AG04450 (cell line): ENCODE results near the gene MTA1. TPM values are rescaled to one million over a fixed set of nuclear protein-coding genes. Genes with fewer than 3 reads are reported as not detected.

Source experiments
- CTCF ChIA-PET: fragments of 300-600, 350-600 bp; formaldehyde crosslinking; extraction: SDS; loops from one replicate; lab custom pipeline; 2022; ENCODE audit warnings: antibody characterized with exemption, inconsistent platforms; lab: Charles Lee
- POLR2A ChIA-PET: fragments of 350-600 bp; formaldehyde crosslinking; extraction: SDS; loops from one replicate; lab custom pipeline; 2021; ENCODE audit warnings: antibody characterized with exemption, inconsistent platforms; lab: Yijun Ruan, JAX
- DNase-seq: peaks from one replicate; pipeline ENCODE4 v3.0.0-alpha.2; 2011; ENCODE audit warnings: low read depth, low spot score
- H3K27ac ChIP-seq: one replicate; pipeline ENCODE4 v1.5.1; 2012; ENCODE audit warnings: low read depth, low read length, control low read depth
- H3K27me3 ChIP-seq: one replicate; pipeline ENCODE4 v1.6.0; 2012; ENCODE audit warnings: low read length; ENCODE audit not compliant: control insufficient read depth, insufficient read depth
- H3K4me3 ChIP-seq: 2 replicates; pipeline ENCODE4 v1.5.1; 2011; ENCODE audit warnings: mild to moderate bottlenecking, low read depth, low read length, control low read depth
- H3K9me3 ChIP-seq: 2 replicates; pipeline ENCODE4 v1.5.1; 2012; ENCODE audit warnings: low read length; ENCODE audit not compliant: control insufficient read depth, insufficient read depth
- CTCF ChIP-seq: IDR thresholded peaks from 2 replicates; pipeline ENCODE4 v1.5.1; 2011; ENCODE audit warnings: low read depth, low read length, control low read depth, inconsistent platforms
- polyA plus RNA-seq: library from polyadenylated mRNA; depleted of rRNA; stranded (reverse); fragments of >200 nt; gene quantifications from 2 replicates; pipeline ENCODE4 v1.2.3, GENCODE V29; 2011

Gene MTA1
- polyA plus RNA-seq, 1 experiment: 36.0 TPM

DNA sequence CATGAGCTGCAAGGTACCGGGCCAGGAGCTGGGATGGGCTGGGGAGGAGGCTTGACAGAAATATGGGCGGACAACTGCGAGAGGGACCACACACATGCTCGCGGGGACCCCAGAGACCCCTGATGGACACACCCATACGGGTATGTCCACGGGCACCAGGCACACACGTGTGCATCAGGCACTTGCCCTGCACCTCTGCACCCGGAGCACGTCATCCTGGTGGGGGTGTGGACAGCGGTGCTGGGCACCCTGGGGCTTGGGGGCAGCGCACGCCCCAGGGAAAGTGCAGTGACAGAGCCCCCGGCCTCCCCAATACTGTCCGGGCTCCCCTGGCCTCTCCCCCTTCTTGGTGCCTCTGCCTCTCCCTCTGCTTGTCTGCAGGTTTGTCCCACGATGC, 65.4 kb downstream of the MTA1 start:
- Histone ChIP-seq H3K4me3 (no peak overlapping the region), H3K27ac (no peak overlapping the region), H3K27me3 (peaks cover 27% of the 10 kb centered on the region), H3K9me3 (no peaks in the 10 kb centered on the region; the same call in 1 of the 2 replicates)
- CTCF ChIA-PET: no interaction called here
- no peak for DNase-seq
- TF ChIP-seq CTCF: no peak
- POLR2A ChIA-PET: no interaction called here

DNA sequence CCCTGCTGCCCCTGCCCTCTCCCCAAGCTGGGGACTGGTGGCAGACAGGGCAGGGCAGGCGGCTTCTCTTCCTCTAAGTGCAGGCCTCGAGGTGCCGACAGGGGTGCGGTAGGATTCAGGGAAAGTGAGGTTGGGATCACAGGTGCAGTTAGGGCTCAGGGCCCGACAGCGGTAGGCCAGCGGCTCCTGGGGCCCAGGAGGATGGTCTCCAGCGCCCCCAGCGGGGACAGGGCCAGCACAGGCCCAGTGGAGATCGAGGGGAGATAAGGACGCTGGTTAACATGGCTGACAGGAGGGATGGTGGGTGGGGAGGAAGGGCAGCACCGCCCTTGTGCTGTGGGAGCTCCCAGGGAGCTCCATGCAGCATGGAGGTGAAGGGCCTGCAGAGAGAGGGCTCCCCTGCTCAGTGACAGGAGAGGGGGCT, 66.1 kb downstream of the MTA1 start:
- ChIA-PET POLR2A (no interaction called here), CTCF (no interaction called here)
- H3K27ac ChIP-seq: no peak overlapping the region
- H3K27me3 ChIP-seq: peaks cover 27% of the 10 kb centered on the region
- no peak; the same call in 1 of the 2 replicates for TF ChIP-seq CTCF
- DNase-seq: no peak
- no peak overlapping the region for H3K4me3 ChIP-seq
- H3K9me3 ChIP-seq: no peaks in the 10 kb centered on the region; the same call in 1 of the 2 replicates

- ChIA-PET CTCF (interaction anchor here (0.5 kb wide), 1 partner anchor 42 kb away, joined by 3 read pairs; no protein-coding TSS in a partner anchor), POLR2A (no interaction called here)
- no peak within 1 kb of the TSS for H3K27ac ChIP-seq
Measured at GRCh38 chr14:105486163-105486973, 66.7 kb downstream of the MTA1 start, which contains the start of gene CRIP1. Gene CRIP1 (plus strand): TSS chr14:105486886. CDS start chr14:105487260, 374 bp downstream.

GRCh38 chr14:105486974-105487448, 67.4 kb downstream of the MTA1 start:
- no peak for TF ChIP-seq CTCF
- Histone ChIP-seq H3K9me3 (no peaks in the 10 kb centered on the region; the same call in 1 of the 2 replicates), H3K27me3 (peaks cover 27% of the 10 kb centered on the region), H3K4me3 (no peak overlapping the region), H3K27ac (no peak overlapping the region)
- no peak for DNase-seq
- ChIA-PET CTCF (interaction anchor here (0.5 kb wide), 1 partner anchor 41 kb away, joined by 3 read pairs; no protein-coding TSS in a partner anchor), POLR2A (no interaction called here)

More at GRCh38 chr14:105486163-105486973, 66.7 kb downstream of the MTA1 start, which contains the start of gene CRIP1:
- TF ChIP-seq CTCF: no peak
- H3K4me3 ChIP-seq: no peak within 1 kb of the TSS
- peaks cover 27% of the 10 kb centered on the region for H3K27me3 ChIP-seq
- DNase-seq: no peak
- no peaks in the 10 kb centered on the region; the same call in 1 of the 2 replicates for H3K9me3 ChIP-seq
